Activated CD4-positive, alpha-beta T cell treated with anti-CD3 and anti-CD28 coated beads, Interleukin-2, amount 50 U/mL, for 16 hours (primary cell): Measurements from ENCODE around the gene SORCS2.
"Not testable (repeated sequence)": the region's sequence is repeated elsewhere in the genome, so short reads cannot be mapped to it uniquely, and the experiment has no call there.

Source experiments
- DNase-seq: peaks from one replicate; pipeline ENCODE4 v3.0.0-alpha.2; 2020

The SORCS2 gene

GRCh38 chr4:7575426-7575825 is 383.1 kb downstream of the SORCS2 start:
- no peak for DNase-seq

- DNase-seq = not testable (repeated sequence)
Observed at GRCh38 chr4:7577361-7578039, 385.2 kb downstream of the SORCS2 start.

DNA sequence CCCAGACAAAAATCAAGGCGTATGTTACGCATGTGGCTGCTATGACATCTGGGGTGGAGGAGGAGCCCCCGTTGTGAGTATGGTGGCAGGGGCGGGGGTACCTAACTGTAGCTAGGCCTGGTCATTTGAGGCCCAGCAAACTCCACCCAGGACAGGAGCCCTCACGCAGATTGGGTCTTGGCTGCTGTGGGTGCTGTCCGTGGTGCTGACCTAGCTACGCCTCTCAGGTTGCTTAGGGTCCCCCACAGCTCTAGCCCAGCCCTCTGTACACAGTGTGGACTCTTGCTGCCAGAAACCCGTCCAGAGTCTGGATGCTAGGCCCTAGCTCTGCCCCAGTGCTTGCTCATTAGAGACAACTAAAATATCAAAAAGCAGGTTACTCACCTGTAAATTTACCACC is 389.1 kb downstream of the SORCS2 start:
- DNase-seq = no peak

GRCh38 chr4:7582313-7583097 is 390.2 kb downstream of the SORCS2 start:
- no peak for DNase-seq

GRCh38 chr4:7584098-7584497 is 391.8 kb downstream of the SORCS2 start:
- DNase-seq = no peak

- no peak for DNase-seq
Observed at GRCh38 chr4:7584606-7585159, 392.3 kb downstream of the SORCS2 start.

DNA sequence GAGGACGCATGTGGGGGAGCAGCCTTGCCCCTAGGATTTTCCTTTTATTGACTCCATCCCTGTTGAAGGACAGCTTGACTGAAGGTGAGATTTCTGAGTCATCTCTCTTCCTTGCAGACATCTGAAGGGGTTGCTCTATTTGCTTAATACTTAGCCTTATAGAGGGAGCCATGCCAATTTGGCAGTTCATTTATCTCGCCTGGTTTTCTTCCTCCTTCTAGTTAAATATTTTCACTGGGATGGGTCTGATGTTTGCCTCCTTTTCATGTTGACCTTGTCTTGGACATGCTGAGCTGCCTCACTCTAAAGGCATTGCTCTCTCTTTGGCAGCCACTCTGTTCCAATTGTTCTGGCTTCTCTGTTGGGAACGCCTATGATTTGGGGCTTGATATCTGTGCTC is 393.4 kb downstream of the SORCS2 start:
- DNase-seq = no peak

DNA sequence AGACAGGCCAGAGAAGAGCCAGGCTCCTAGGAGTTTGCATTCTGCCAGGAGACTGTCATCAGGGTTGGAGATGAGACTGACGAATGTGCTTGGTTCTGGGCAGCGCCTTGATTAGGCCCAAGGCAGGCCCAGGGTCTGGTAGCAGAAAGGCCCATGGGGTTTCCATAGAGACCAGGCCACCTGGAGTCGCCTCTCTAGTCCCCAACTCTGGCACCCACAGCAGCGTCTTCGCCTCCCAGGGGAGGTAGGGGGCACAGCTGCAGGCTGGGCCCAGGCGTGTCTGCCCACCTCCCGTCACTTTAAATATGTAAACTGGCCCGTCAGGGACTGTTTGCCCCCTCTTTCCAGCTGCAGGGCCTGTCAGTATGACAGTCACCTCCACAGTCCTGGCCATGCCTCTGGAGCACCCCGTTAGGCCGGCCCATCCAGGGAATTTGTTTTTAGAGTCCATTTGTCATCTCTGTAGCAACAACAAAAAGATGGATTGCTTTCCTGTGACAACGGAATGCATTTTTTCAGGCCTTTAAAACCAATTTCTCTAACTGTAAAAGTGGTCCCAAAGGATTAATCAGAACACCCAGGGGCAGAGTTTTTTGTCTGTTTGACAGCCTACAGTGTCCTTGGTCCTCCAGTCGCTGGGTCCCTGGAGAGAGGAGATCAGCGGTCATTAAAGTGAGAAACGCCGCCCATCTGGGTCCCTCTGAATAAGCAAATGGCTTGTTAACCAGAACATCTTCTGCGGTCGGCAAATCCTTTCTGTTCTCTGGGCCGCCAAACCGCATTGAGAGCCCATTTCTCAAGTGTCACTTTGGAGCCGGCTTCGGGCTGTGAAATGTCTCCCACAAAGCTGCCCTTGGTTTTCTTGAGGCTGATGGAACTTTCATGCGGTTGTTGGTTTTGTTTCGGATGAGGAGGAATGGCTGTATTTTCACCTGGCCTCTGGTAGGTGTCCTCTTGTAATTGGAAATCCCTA is 395.4 kb downstream of the SORCS2 start:
- no peak for DNase-seq

- DNase-seq = no peak
Observed at GRCh38 chr4:7590189-7590588, 397.9 kb downstream of the SORCS2 start.

GRCh38 chr4:7590899-7591298 is 398.6 kb downstream of the SORCS2 start:
- DNase-seq = no peak

DNA sequence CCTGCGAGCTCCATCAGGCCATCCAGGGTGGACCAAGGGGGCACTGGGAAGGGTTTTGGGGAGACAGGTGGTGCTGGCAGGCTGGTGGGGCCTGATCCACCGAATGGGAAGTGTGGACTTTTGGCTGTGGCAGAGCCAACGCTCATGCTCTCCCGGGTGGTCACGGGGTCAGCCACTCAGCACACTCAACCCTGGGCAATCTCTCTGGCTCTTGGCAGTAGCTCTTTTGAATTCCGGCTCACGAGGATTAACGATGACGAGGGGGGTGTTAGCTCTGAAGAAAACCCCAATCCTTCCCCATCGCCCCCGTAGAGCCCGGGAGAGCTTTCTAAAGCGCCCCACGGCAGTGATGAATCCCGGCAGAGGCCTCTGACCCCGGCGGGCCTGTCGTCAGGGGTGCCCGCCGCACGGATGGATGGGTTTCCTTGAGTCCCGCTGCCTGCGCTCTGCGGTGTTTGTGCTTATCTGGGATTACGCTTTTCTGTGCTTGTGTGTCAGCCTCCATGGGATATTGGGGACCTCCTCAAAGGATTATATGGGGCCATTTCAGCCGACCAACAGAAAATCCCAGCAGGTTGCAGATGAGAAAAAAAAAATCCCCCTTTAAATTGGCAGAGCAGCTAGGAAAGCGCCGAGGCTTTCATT is 399.2 kb downstream of the SORCS2 start:
- no peak for DNase-seq

GRCh38 chr4:7593646-7594412 is 401.5 kb downstream of the SORCS2 start:
- DNase-seq = no peak

- no peak for DNase-seq
Observed at GRCh38 chr4:7595934-7596461, 403.7 kb downstream of the SORCS2 start.

GRCh38 chr4:7596918-7597606 is 404.7 kb downstream of the SORCS2 start:
- no peak for DNase-seq

DNA sequence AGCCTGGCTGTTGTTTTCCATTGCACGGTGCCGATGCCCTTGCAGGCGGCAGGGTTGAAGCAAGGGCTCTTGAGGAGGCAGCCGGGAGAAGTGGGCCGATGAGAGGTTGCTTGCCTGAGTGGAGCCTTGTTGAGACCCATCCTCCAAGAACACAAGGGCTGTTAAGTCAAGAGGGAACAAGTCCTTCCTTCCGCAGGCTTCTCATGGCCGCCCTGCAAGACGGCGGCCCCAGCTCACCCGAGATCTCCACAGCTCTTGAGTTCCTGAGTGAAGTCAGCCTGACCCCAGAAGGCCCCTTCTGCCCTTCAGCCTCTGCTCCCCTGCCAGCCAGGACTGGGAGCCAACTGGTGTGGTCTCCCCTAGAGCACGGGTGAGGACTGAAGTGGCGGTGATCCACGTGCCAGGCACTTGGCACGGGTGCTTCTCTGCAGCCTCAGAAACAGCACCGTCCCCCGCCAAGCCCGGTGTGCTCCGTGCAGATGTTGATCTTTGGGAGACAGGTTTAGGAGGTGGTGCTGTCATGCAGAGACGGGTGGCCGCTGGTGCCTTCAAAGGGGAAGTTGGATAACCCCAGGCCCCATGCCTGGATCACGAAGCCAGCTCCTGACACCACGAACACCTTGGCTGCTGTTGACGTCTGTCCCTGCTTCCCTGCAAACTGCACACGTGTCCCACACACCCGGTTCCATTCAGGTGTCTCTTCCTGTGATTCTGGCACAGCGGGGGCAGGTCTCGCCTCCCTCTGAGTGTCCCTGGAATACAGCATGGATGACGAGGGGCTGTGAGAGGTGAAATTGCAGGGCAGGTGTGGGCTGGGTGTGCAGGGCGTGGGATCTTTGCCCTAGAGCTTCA is 406.8 kb downstream of the SORCS2 start:
- no peak for DNase-seq

DNA sequence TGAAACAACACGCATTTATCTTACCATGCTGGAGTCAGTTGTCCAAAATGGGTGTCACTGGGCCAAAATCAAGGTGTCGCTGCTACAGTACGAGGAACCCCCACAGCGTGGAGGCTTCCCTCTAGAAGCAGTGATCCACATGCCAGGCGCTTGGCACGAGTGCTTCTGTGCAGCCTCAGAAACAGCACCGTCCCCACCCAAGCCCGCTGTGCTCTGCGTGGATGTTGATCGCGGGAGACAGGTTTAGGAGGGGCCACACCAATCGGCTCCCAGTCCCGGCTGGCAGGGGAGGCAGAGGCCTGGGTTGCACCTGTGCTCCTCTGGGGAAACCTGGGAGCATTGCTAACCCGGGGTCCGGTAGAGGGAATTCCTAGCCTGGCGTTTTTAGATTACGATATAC is 407.9 kb downstream of the SORCS2 start:
- DNase-seq = no peak

DNA sequence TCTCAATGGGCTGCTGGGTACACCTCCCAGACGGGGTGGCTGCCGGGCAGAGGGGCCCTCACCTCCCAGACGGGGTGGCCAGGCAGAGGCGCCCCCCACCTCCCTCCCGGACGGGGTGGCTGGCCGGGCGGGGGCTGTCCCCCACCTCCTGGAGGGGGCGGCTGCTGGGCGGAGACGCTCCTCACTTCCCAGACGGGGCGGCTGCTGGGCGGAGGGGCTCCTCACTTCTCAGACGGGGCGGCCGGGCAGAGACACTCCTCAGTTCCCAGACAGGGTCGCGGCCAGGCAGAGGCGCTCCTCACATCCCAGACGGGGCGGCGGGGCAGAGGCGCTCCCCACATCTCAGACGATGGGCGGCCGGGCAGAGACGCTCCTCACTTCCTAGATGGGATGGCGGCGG is 409.8 kb downstream of the SORCS2 start:
- DNase-seq = not testable (repeated sequence)

- no peak for DNase-seq
Observed at GRCh38 chr4:7607156-7607910, 415.0 kb downstream of the SORCS2 start.

DNA sequence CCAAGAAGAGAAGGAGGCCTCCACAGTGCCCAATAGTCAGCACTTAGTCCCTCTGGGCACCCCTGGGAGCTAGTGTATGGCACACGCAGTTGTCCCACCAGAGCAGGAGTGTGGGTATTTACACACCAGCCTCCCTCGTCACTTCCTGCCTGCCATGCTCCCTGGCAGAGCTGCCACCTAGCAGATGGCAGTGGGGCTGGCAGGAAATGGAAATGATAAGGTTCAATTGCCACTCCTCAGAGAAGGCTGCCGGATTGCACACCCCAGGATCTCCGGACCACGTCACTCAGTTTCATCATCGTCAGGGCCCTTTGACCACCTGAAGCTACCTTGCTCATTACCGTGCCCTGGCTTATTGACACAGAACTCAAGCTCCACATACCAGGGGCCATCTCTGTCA is 415.7 kb downstream of the SORCS2 start:
- DNase-seq = no peak
